ENCODE data around the gene PDE11A. TPM values are rescaled to one million over a fixed set of nuclear protein-coding genes. Genes with fewer than 3 reads are reported as not detected.

Gene PDE11A
- total RNA-seq, 6 experiments from 2014 or later = 1.2 to 9.4 (median 6.3) TPM

DNA sequence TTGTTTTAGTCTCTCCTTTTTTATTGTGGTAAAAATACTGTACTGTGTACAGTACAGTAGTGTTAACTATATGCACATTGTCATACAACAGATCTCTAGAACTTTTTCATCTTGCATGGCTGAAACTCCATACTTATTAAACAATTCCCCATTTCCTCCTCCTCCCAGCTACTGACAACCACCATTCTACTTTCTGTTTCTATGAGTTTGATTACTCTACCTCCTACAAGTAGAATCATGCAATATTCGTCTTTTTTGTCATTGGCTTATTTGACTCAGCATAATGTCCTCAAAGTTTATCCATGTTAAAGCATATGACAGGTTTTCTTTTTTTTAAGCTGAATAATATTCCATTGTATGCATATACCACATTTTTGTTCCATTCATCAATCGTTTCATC lies 341.8 kb downstream of the PDE11A start:
- H3K4me1 ChIP-seq = no peaks in the 10 kb centered on the region
- TF ChIP-seq, protein P1, sequence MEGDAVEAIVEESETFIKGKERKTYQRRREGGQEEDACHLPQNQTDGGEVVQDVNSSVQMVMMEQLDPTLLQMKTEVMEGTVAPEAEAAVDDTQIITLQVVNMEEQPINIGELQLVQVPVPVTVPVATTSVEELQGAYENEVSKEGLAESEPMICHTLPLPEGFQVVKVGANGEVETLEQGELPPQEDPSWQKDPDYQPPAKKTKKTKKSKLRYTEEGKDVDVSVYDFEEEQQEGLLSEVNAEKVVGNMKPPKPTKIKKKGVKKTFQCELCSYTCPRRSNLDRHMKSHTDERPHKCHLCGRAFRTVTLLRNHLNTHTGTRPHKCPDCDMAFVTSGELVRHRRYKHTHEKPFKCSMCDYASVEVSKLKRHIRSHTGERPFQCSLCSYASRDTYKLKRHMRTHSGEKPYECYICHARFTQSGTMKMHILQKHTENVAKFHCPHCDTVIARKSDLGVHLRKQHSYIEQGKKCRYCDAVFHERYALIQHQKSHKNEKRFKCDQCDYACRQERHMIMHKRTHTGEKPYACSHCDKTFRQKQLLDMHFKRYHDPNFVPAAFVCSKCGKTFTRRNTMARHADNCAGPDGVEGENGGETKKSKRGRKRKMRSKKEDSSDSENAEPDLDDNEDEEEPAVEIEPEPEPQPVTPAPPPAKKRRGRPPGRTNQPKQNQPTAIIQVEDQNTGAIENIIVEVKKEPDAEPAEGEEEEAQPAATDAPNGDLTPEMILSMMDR (IDR thresholded peaks at IDR 0.05) = no peak
- TF ChIP-seq POLR2A (IDR thresholded peaks at IDR 0.05) = no peak
- ATAC-seq (no peak), DNase-seq (no peak)
- intact Hi-C loops (cut with DNase I) = no loop called here
- WGBS (ENCODE audit: insufficient coverage, low coverage, low lambda C conversion rate, missing lambda C conversion rate) = 49% methylated on average over 2 of the region's 2 CpGs
- no peak overlapping the region for H3K27ac ChIP-seq
- H3K9me3 ChIP-seq = no peaks in the 10 kb centered on the region
- no peaks in the 10 kb centered on the region for H3K36me3 ChIP-seq
- H3K27me3 ChIP-seq = no peaks in the 10 kb centered on the region
- H3K4me3 ChIP-seq = no peak overlapping the region

DNA sequence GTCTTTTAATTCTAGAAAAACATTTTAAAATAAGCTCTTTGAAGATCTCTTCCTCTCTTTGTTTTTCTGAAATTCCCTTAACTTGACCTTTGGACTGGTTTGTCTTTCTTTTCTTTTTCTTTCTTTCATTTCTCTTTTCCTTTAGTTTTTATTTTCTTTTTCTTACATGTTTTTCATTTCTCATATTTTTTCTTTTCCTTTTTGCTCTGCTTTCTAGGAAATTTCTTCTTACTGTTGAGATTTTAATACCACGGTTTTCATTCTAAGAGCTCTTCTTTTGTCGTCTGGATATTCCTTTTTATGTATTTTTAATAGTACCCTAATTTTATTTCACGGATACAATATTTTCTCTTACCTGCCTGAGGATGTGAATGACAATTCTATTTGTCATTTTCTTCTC lies 342.2 kb downstream of the PDE11A start:
- no peak for ATAC-seq
- no peaks in the 10 kb centered on the region for H3K36me3 ChIP-seq
- H3K27me3 ChIP-seq = no peaks in the 10 kb centered on the region
- TF ChIP-seq, protein P1 (IDR thresholded peaks at IDR 0.05) = no peak
- TF ChIP-seq POLR2A (IDR thresholded peaks at IDR 0.05) = no peak
- H3K4me3 ChIP-seq = no peak overlapping the region
- no peak for DNase-seq
- no peaks in the 10 kb centered on the region for H3K4me1 ChIP-seq
- H3K27ac ChIP-seq = no peak overlapping the region
- WGBS (ENCODE audit: insufficient coverage, low coverage, low lambda C conversion rate, missing lambda C conversion rate) = 85% methylated on average over 3 of the region's 3 CpGs
- intact Hi-C loops (cut with DNase I) = no loop called here
- no peaks in the 10 kb centered on the region for H3K9me3 ChIP-seq

- Histone ChIP-seq H3K27ac (no peak overlapping the region), H3K9me3 (no peaks in the 10 kb centered on the region), H3K4me3 (no peak overlapping the region), H3K27me3 (no peaks in the 10 kb centered on the region), H3K4me1 (no peaks in the 10 kb centered on the region), H3K36me3 (no peaks in the 10 kb centered on the region)
- intact Hi-C loops (cut with DNase I) = no loop called here
- DNase-seq = no peak
- no peak for TF ChIP-seq POLR2A (IDR thresholded peaks at IDR 0.05)
- TF ChIP-seq, protein P1 (IDR thresholded peaks at IDR 0.05) = no peak
- no peak for ATAC-seq
- WGBS (ENCODE audit: insufficient coverage, low coverage, low lambda C conversion rate, missing lambda C conversion rate) = 76% methylated on average over 2 of the region's 2 CpGs
These were observed 343.7 kb downstream of the PDE11A start for GRCh38 chr2:177728920-177729319.

- no peak for ATAC-seq
- no peak for TF ChIP-seq POLR2A (IDR thresholded peaks at IDR 0.05)
- TF ChIP-seq, protein P1 (IDR thresholded peaks at IDR 0.05) = no peak
- H3K4me1 ChIP-seq = no peaks in the 10 kb centered on the region
- H3K4me3 ChIP-seq = no peak overlapping the region
- no peaks in the 10 kb centered on the region for H3K9me3 ChIP-seq
- no peak overlapping the region for H3K27ac ChIP-seq
- WGBS (ENCODE audit: insufficient coverage, low coverage, low lambda C conversion rate, missing lambda C conversion rate) = 65% methylated on average over 4 of the region's 4 CpGs
- no peak for DNase-seq
- no peaks in the 10 kb centered on the region for H3K36me3 ChIP-seq
- intact Hi-C loops (cut with DNase I) = no loop called here
- no peaks in the 10 kb centered on the region for H3K27me3 ChIP-seq
These were observed 344.2 kb downstream of the PDE11A start for GRCh38 chr2:177728399-177728765.
